SK-N-MC (cell line): ENCODE data around the gene P2RX3.

ENCODE experiments used
- EZH2 ChIP-seq: fragments of 200-600 bp; sonication (generic); IDR thresholded peaks from one replicate; pipeline ENCODE4 v1.6.1; 2017; ENCODE audit warnings: antibody characterized with exemption
- POLR2AphosphoS5 ChIP-seq: IDR thresholded peaks from 2 replicates; pipeline ENCODE4 v1.6.1; 2012; ENCODE audit warnings: mild to moderate bottlenecking, low read depth, low read length, borderline replicate concordance

- TF ChIP-seq EZH2 (no peak), POLR2AphosphoS5 (no peak)
Observed at GRCh38 chr11:57301711-57302423, 36.3 kb upstream of the P2RX3 start.
